Ovary (tissue), 9 donors: Measurements from ENCODE around the gene HMCES. TPM values are rescaled to one million over a fixed set of nuclear protein-coding genes. Genes with fewer than 3 reads are reported as not detected.

Experiments used
- DNase-seq, 5 donors: peaks; one replicate each; pipeline ENCODE4 v3.0.0-alpha.2; 2019 to 2020
- H3K27ac ChIP-seq, 2 donors: fragments of 200-600 bp; one replicate each; pipeline versions ENCODE4 v1.5.1 to v1.8.0; 2019 to 2022
- H3K27me3 ChIP-seq: fragments of 200-600 bp; one replicate; pipeline ENCODE4 v1.8.0; 2022
- H3K36me3 ChIP-seq: fragments of 200-600 bp; sonication (generic); one replicate; pipeline ENCODE4 v1.5.1; 2019
- H3K4me1 ChIP-seq: one replicate; pipeline ENCODE4 v1.8.1; 2013; ENCODE audit warnings: mild to moderate bottlenecking, moderate library complexity; ENCODE audit not compliant: insufficient read depth
- H3K4me3 ChIP-seq: fragments of 200-600 bp; sonication (generic); one replicate; pipeline ENCODE4 v1.5.1; 2017
- H3K9me3 ChIP-seq, 2 donors: fragments of 200-600 bp in 1 of 2; sonication (generic) in 1 of 2; one replicate each; pipeline versions ENCODE4 v1.5.1 to v1.8.1; 2013 to 2019; ENCODE audit warnings: mild to moderate bottlenecking in 1 of 2, moderate library complexity in 1 of 2
- EP300 ChIP-seq: sonication (generic); formaldehyde crosslinking; IDR thresholded peaks from one replicate; pipeline ENCODE4 v1.6.1; 2017; ENCODE audit warnings: antibody characterized with exemption
- POLR2A ChIP-seq: fragments of 450-650 bp; IDR thresholded peaks from one replicate; pipeline ENCODE4 v1.6.1; 2017; ENCODE audit warnings: antibody characterized with exemption, mild to moderate bottlenecking, moderate library complexity
- WGBS, 3 donors: extraction: QIAGEN DNeasy Blood & Tissue Kit in 1 of 3; methylation state at CpG; one replicate each; pipeline versions ENCODE4 v1.1.5 to v1.1.7; 2013 to 2017; 5-methylcytosine and 5-hydroxymethylcytosine counted together
- intact Hi-C, 4 donors: fragments of 100-400 bp; cut with DNase I; formaldehyde crosslinking; loops; one replicate each; pipeline versions ENCODE4 v1.11.0 to v1.15.1; 2022 to 2023
- polyA plus RNA-seq, 2 donors: library from polyadenylated mRNA; stranded (reverse); fragments of 200-250 nt in 1 of 2; fragments of 350-450 nt in 1 of 2; fragmentation: Illumina TruSeq in 1 of 2; extraction: RNeasy Lipid Tissue Mini Kit (QIAGEN cat#74804) in 1 of 2; gene quantifications; one replicate each; pipeline ENCODE4 v1.2.3, GENCODE V29; 2013 to 2014
- total RNA-seq, 7 donors: library from RNA; depleted of rRNA in 2 of 7; stranded (reverse); fragments of >200 nt in 2 of 7; fragmentation: NEBNext Ultra II Directional in 3 of 7; extraction: Animal tissue kit (Norgen Biotek cat#: 25700) in 3 of 7; gene quantifications; one replicate each; pipeline versions ENCODE4 v1.1.0 to v1.2.4, GENCODE V29; 2016 to 2023
- TF ChIP-seq, protein P1 (sequence below), 3 donors: fragments of 450-650 bp in 2 of 3; fragments of 200-600 bp in 1 of 3; IDR thresholded peaks; one replicate each; pipeline versions ENCODE4 v1.5.1 to v1.8.0; 2016 to 2022; ENCODE audit warnings: antibody characterized with exemption in 3 of 3, mild to moderate bottlenecking in 1 of 3
- donor health status: DM: no; HTN: no; CAD: no; lungs with moderate emphysema.
- donor health status: DM: no; HTN: no; CAD: no.
- donor health status: Bipolar disorder and iron deficiency.
- donor health status: DM: yes; HTN: yes; CAD: no.
- donor health status: DM: no; HTN: no; CAD: no.
- donor health status: DM: yes; HTN: yes; CAD: no.

HMCES gene
- total and polyA plus RNA-seq, 9 donors, result 15.5 to 44.5 (median 35.2) TPM

DNA sequence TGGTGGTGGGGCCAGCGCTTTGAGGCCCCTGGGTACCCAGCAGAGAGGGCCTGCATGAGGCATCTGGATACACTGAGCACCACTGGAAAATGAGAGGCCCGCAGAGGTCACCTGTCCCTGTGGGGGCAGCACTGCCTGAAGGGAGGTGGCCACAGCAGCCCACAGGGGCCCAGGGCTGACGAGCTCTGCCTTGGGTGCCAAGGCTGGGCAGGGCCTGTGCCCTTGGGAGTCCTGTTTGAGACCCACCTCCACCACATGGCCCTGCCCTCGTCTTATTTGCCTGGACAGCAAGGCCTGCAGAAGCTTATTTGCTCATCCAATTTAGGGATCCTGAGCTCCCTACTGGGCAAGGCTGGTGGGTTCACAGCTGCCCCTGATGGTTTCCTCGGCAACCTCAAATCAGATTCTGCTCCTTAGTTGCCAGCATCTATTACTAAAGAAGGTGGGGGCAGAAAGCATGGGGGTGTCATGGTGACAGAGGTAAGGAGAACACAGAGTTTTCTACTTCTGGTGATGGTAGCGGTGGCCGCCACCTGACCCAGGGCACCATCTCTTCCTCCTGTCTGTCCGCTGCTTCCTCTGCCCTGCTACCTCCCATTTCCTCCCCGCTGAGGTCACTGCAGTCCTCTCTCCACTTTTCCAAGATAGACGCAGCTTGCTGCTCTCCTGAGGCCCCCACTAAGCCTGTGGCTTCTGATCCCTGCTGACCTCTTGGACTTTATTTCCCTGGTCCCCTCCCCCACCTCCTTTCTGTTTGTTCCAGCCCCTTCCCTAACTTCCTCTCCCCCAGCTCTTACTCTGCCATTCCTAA is 62.9 kb downstream of the HMCES start:
- no peak overlapping the region for H3K4me3 ChIP-seq
- no peaks in the 10 kb centered on the region for H3K36me3 ChIP-seq
- DNase-seq, result no peak
- no peaks in the 10 kb centered on the region for H3K27me3 ChIP-seq
- TF ChIP-seq, protein P1, sequence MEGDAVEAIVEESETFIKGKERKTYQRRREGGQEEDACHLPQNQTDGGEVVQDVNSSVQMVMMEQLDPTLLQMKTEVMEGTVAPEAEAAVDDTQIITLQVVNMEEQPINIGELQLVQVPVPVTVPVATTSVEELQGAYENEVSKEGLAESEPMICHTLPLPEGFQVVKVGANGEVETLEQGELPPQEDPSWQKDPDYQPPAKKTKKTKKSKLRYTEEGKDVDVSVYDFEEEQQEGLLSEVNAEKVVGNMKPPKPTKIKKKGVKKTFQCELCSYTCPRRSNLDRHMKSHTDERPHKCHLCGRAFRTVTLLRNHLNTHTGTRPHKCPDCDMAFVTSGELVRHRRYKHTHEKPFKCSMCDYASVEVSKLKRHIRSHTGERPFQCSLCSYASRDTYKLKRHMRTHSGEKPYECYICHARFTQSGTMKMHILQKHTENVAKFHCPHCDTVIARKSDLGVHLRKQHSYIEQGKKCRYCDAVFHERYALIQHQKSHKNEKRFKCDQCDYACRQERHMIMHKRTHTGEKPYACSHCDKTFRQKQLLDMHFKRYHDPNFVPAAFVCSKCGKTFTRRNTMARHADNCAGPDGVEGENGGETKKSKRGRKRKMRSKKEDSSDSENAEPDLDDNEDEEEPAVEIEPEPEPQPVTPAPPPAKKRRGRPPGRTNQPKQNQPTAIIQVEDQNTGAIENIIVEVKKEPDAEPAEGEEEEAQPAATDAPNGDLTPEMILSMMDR (IDR thresholded peaks at IDR 0.05), result no peak
- TF ChIP-seq EP300 (no peak), POLR2A (no peak)
- H3K9me3 ChIP-seq, result no peaks in the 10 kb centered on the region
- H3K27ac ChIP-seq, result no peak overlapping the region
- 84 to 86% (median 84%) methylated on average over 9 to 10 of the region's 10 CpGs for WGBS, 3 donors
- intact Hi-C loops, result no loop called here
- H3K4me1 ChIP-seq, result no peaks in the 10 kb centered on the region

DNA sequence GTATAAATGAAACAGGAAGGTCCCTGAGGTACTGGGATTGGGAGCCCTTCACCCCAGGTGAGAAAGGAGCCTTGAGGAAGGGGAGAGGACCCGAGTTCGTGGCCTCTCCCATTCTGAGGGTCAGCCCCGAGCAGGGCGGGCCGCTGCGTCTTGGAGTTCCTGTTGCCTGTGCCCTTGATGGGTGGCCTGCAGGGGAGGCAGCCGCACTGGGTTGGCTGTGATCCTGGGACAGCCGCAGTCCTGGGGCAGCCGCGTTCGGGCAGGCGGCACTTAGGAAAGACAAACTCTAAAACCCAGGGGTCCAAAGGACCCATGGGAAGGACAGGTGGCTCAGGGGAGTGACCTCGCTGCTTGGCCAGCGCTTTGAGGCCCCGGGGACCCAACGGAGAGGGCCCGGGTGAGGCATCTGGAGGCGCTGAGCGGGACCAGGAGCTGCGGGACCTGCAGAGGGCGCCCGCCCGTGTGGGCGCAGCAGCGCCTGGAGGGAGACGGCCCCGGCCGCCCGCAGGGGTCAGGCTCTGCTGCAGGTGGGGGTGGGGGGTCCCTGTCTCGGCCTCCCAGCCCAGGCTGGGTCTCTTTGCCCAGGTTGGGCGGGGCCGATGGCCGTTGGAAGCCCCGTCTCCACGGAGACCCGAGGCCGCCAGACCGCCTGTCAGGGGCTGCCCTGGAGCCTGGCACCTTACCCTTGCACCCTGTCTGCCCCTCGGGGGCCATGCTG is 65.1 kb downstream of the HMCES start:
- no peaks in the 10 kb centered on the region for H3K4me1 ChIP-seq
- DNase-seq, result no peak
- no peaks in the 10 kb centered on the region for H3K36me3 ChIP-seq
- no peak overlapping the region for H3K4me3 ChIP-seq
- no peaks in the 10 kb centered on the region for H3K9me3 ChIP-seq
- WGBS, 3 donors, result 11 to 24% (median 24%) methylated on average over 24 to 39 of the region's 39 CpGs
- TF ChIP-seq, protein P1 (IDR thresholded peaks at IDR 0.05), result no peak
- no peak for TF ChIP-seq POLR2A
- no peak for TF ChIP-seq EP300
- no peaks in the 10 kb centered on the region for H3K27me3 ChIP-seq
- no peak overlapping the region for H3K27ac ChIP-seq
- intact Hi-C loops, result no loop called here

DNA sequence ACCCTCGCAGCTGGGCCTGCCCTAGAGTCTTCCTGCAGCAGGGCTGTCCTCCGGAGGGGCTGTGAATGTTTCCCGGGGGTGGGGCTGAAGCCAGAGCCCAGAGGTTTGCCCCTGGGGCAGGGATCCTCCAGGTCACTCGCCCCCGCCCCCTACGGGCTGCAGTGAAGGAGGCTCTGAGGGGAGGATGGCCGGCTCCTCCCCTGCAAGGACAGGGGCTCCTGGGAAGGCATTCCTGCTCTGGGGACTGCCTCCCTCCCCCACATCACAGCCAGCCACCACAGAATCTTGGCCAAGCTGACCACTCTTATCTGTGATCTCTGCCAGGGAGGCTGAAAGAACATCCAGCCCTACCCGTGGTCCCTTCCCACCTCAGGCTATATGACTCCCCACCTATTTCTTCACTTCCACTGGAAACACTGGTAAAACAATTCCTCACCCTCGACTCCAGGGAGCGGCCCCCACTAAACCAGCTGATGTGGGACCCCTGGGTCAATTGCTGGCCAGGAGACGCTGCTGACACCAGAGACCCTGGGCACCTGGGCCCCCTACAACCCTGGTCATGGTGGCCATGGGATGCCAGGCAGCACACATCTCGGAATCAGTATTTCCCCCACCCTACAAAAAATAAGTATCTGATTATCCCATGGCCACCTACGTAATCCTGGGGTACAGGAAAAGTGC is 66.0 kb downstream of the HMCES start:
- Histone ChIP-seq H3K27me3 (no peaks in the 10 kb centered on the region), H3K4me1 (no peaks in the 10 kb centered on the region), H3K4me3 (no peak overlapping the region), H3K36me3 (no peaks in the 10 kb centered on the region), H3K27ac (no peak overlapping the region), H3K9me3 (no peaks in the 10 kb centered on the region)
- WGBS, 3 donors, result 36 to 55% (median 45%) methylated on average over 9 to 13 of the region's 13 CpGs
- DNase-seq, result no peak
- intact Hi-C loops, result no loop called here
- TF ChIP-seq POLR2A (no peak), EP300 (no peak)
- TF ChIP-seq, protein P1 (IDR thresholded peaks at IDR 0.05), result no peak

DNA sequence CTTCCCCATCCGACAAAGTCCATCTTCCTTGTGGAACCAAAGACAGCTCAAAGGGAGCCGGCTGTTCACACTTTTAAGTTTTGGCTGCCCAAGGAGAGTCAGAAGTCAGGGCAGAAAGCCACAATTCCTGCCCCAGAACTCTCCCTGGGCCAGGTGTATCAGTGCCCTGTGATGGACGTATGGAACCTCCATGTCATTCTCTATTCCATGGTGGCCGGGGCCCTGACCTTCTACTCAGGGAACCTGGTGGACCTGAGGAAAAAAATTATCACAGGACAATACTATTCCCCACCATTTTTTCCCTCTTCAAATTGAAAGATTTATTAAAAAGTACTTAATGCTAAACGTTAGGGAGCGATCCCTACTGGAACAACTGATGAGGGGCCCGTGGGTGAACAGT is 66.6 kb downstream of the HMCES start:
- intact Hi-C loops, result no loop called here
- 76 to 81% (median 78%) methylated on average over 7 of the region's 7 CpGs for WGBS, 3 donors
- Histone ChIP-seq H3K4me1 (no peaks in the 10 kb centered on the region), H3K4me3 (no peak overlapping the region), H3K36me3 (no peaks in the 10 kb centered on the region), H3K27ac (no peak overlapping the region), H3K9me3 (no peaks in the 10 kb centered on the region), H3K27me3 (no peaks in the 10 kb centered on the region)
- no peak for DNase-seq
- no peak for TF ChIP-seq EP300
- TF ChIP-seq POLR2A, result no peak
- TF ChIP-seq, protein P1 (IDR thresholded peaks at IDR 0.05), result no peak
